ENCODE data around the gene SNRNP35. TPM values are rescaled to one million over a fixed set of nuclear protein-coding genes. Genes with fewer than 3 reads are reported as not detected.
A peak's percentile ranks its signal among the peaks of the same experiment; 100 is the strongest.
"Not testable (repeated sequence)": the region's sequence is repeated elsewhere in the genome, so short reads cannot be mapped to it uniquely, and the experiment has no call there.

Gene SNRNP35
- total RNA-seq, 2 donors from 2014 or later, result 16.6 to 22.6 TPM

DNA sequence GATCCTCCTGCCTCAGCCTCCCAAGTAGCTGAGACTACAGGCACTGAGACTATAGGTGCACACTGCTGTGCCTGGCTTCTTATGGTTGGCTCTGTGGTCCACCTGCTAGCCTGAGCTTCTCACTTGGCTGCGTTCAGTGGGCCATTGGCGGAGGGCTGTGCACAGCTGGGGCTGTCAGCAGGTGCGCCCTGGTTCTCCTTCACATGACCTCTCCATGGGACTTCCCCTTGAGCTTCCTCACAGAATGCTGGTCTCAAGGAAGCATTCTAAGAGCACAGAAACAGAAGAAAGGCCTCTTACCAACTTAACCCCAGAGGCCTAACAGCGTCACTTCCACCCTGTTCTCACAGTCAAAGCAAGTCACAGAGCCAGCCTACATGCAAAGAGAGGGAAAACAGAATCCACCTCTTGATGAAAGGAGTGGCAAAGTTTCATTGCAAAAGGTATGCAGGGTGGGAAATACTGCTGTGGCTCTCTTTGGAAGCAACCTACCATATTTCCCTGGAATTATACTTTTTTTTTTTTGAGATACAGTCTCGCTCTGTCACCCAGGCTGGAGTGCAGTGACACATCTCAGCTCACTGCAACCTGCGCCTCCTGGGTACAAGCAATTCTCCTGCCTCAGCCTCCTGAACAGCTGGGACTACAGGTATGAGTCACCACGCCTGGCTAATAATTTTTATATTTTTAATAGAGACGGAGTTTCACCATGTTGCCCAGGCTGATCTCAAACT, 30.7 kb upstream of the SNRNP35 start:
- H3K9me3 ChIP-seq, result no peaks in the 10 kb centered on the region
- intact Hi-C loops (cut with DNase I), result no loop called here

DNA sequence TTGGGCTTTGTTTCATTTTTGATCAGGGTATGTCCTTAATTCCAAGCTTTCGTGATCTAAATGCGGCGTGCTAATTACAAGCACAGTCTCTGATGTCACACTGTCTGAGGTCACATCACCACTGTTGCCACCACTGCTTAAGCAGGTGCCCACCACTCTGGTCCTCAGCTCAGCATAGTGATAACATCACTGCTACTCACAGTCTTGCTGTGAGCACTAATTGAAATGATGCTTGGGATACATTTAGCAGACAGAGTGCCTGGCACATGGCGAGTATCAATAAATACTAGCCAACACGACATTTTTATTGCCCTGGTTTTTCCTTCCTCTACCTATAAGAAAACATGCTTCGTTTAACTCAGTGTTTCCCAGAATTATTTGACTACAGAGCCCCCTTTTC, 29.3 kb upstream of the SNRNP35 start:
- H3K9me3 ChIP-seq, result no peaks in the 10 kb centered on the region
- H3K4me1 ChIP-seq (replicated peaks), result no peaks in the 10 kb centered on the region
- H3K36me3 ChIP-seq, result no peaks in the 10 kb centered on the region
- no peak overlapping the region for H3K4me3 ChIP-seq
- DNase-seq (ENCODE audit: low spot score), result no peak
- H3K27ac ChIP-seq, result no peak overlapping the region
- TF ChIP-seq POLR2A (IDR thresholded peaks at IDR 0.05) (no peak), POLR2AphosphoS5 (IDR thresholded peaks at IDR 0.05) (no peak)
- TF ChIP-seq, protein P1, sequence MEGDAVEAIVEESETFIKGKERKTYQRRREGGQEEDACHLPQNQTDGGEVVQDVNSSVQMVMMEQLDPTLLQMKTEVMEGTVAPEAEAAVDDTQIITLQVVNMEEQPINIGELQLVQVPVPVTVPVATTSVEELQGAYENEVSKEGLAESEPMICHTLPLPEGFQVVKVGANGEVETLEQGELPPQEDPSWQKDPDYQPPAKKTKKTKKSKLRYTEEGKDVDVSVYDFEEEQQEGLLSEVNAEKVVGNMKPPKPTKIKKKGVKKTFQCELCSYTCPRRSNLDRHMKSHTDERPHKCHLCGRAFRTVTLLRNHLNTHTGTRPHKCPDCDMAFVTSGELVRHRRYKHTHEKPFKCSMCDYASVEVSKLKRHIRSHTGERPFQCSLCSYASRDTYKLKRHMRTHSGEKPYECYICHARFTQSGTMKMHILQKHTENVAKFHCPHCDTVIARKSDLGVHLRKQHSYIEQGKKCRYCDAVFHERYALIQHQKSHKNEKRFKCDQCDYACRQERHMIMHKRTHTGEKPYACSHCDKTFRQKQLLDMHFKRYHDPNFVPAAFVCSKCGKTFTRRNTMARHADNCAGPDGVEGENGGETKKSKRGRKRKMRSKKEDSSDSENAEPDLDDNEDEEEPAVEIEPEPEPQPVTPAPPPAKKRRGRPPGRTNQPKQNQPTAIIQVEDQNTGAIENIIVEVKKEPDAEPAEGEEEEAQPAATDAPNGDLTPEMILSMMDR (IDR thresholded peaks at IDR 0.05), result no peak
- 67% methylated on average over 6 of the region's 6 CpGs for WGBS
- H3K27me3 ChIP-seq (replicated peaks; ENCODE audit: insufficient read depth), result no peaks in the 10 kb centered on the region
- intact Hi-C loops (cut with DNase I), result no loop called here

More for the DNA sequence above, 30.7 kb upstream of the SNRNP35 start:
- H3K36me3 ChIP-seq, result peaks cover 4 to 5% of the 10 kb centered on the region in 2 donors
- no peak for DNase-seq (ENCODE audit: low spot score)
- no peaks in the 10 kb centered on the region for H3K27me3 ChIP-seq (replicated peaks; ENCODE audit: insufficient read depth)
- 92% methylated on average over 8 of the region's 8 CpGs for WGBS
- no peaks in the 10 kb centered on the region for H3K4me1 ChIP-seq (replicated peaks)
- no peak overlapping the region for H3K4me3 ChIP-seq
- no peak overlapping the region for H3K27ac ChIP-seq
- TF ChIP-seq, protein P1 (IDR thresholded peaks at IDR 0.05), result no peak
- no peak for TF ChIP-seq POLR2AphosphoS5 (IDR thresholded peaks at IDR 0.05)

DNA sequence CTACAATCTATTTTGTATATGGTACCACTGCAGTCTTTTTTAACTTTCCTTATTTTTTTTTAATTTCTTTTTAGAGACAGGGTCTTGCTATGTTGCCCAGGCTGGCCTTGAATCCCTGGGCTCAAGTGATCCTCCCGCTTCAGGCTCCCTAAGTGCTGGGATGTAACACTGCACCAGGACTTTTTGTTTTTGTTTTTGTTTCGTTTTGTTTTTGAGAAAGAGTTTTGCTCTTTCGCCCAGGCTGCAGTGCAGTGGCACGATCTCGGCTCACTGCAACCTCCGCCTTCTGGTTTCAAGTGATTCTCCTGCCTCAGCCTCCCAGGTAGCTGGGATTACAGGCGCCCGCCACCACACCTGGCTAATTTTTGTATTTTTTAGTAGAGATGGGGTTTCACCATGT, 28.8 kb upstream of the SNRNP35 start:
- H3K27me3 ChIP-seq (replicated peaks; ENCODE audit: insufficient read depth); H3K4me3 ChIP-seq; H3K27ac ChIP-seq; H3K4me1 ChIP-seq (replicated peaks); H3K9me3 ChIP-seq; H3K36me3 ChIP-seq; DNase-seq (ENCODE audit: low spot score); intact Hi-C loops (cut with DNase I): not testable (repeated sequence)
- WGBS, result 95% methylated on average over 8 of the region's 8 CpGs

- intact Hi-C loops (cut with DNase I), result loop anchor here (5.0 kb wide), 1 partner anchor 35 kb away; no protein-coding TSS in a partner anchor
Measured at GRCh38 chr12:123431951-123432817, 25.8 kb upstream of the SNRNP35 start.

DNA sequence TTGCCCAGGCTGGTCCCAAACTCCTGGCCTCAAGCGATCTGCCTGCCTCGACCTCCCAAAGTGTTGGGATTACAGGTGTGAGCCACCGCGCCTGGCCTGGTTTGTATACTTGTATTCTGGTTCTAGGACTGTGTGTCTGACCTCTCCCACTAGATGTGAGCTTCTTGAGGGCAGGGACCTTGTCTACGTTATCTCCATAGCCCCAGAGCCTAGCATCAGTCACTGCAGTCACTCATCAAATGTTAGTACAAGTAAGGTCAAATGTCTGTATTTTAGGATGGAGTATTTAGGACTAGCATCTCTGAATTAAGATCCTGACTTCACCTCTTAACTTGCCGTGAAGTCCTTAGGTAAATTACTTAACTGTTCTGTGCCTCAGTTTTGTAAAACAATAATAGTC, 24.3 kb upstream of the SNRNP35 start:
- no peak for DNase-seq (ENCODE audit: low spot score)
- H3K36me3 ChIP-seq, result no peaks in the 10 kb centered on the region
- WGBS, result 89% methylated on average over 6 of the region's 6 CpGs
- no peaks in the 10 kb centered on the region for H3K27me3 ChIP-seq (replicated peaks; ENCODE audit: insufficient read depth)
- peak overlapping the region; percentile 4 to 35 for H3K27ac ChIP-seq
- intact Hi-C loops (cut with DNase I), result loop anchor here (5.0 kb wide), 1 partner anchor 36 kb away; no protein-coding TSS in a partner anchor
- H3K4me3 ChIP-seq, result no peak overlapping the region
- no peaks in the 10 kb centered on the region for H3K9me3 ChIP-seq
- H3K4me1 ChIP-seq (replicated peaks), result peaks cover 6% of the 10 kb centered on the region
- TF ChIP-seq, protein P1 (IDR thresholded peaks at IDR 0.05), result no peak
- TF ChIP-seq POLR2A (IDR thresholded peaks at IDR 0.05) (no peak), POLR2AphosphoS5 (IDR thresholded peaks at IDR 0.05) (no peak)

More at GRCh38 chr12:123431951-123432817, 25.8 kb upstream of the SNRNP35 start:
- not testable (repeated sequence) for DNase-seq (ENCODE audit: low spot score); H3K9me3 ChIP-seq; H3K36me3 ChIP-seq; H3K27me3 ChIP-seq (replicated peaks; ENCODE audit: insufficient read depth); H3K4me1 ChIP-seq (replicated peaks)
- WGBS, result 63% methylated on average over 15 of the region's 15 CpGs
- H3K27ac ChIP-seq, result peak overlapping the region; percentile 4 to 43
- H3K4me3 ChIP-seq, result peak overlapping the region in 1 of 2 donors; percentile 12
